ENCODE results near the gene NATD1.

NATD1 gene

DNA sequence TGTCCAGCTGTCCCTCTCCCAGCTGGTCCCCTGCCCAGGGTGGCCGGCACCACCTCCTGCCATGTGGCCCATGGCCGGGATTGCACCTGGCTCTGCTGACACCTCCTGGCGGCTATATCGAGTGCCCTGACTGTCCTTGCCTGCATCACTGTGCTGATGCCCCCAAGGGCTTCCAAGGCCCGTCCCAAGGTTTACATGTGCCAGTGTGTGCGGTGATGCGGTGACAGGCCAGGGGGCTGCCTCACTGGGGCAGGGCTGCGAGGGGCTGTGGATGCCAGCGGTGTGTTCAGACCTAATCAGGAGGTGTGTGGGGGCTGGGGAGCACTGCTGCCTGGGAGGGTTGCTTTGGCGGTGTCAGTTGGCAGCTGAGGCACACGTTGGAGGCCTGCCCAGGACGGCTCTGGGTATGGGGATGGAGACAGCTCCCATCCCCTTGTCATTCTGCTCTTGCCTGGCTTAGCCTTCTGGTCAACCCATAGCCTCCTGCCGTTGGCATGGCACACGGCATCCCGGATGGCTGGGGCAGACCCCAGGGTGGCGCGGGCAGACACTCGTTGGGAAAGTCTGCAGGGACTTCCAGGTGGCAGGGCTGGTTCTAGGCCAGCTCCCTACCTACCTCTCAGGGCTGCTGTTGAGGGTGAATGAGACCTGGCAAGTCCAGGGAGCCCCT, 36.8 kb upstream of the NATD1 start:
- DNase-seq = no peak

DNA sequence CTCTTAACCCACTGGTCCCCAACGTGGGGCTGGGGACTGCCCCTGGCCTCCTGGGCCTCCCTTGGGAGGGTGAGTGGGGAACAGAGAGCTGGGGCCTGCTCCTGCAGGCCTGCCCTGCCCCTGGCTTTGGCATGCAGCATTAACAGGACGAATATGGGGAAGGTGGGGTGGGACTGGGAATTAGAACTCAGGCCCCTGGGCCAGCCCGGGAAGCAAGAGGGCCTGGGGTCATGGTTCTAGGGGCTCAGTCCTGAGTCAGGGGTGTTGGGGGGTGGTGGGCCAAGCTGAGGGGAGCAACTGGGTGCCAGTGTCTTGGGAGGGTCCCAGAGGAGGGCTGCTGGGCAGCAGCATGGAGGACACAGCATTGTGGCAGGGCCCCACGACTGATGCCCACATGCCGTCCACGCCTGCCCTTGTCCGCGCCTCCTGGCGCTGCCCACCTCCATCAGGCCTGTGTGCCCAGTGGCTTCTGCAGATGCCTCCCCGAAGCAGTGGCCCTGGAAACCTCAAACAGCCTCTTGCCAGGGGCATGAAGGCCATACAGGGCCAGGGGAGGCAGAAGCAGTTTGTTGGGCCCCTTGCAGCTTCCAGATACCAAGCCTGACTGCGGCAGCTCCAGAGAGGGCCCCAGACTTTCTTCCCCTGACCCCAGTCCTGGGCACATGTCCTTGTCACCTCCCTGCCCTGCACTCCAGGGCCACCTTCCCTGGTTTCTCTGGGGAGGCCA, 36.1 kb upstream of the NATD1 start:
- no peak for DNase-seq

DNA sequence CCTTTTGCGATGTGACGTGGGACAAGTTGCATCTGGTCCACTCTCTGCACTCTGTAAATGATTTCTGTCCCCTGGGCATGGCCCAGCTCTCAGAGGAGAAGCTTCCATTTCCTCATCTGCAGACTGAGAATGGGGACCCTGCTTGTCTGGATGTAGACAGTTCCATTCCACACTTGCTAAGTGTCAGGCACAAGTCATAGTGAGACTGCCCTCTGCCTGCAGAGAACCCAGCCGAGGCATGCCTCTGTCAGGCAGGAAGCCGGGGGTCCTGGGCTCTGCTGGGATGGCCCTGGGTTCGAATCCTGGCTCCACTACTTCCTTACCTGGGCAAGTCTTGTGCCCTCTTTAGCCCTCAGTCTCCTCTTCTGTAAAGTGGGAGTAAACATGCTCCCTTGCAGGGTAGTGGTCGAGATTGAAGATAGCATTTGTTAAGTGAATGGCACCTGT, 35.4 kb upstream of the NATD1 start:
- peak; percentile 65 for DNase-seq

DNA sequence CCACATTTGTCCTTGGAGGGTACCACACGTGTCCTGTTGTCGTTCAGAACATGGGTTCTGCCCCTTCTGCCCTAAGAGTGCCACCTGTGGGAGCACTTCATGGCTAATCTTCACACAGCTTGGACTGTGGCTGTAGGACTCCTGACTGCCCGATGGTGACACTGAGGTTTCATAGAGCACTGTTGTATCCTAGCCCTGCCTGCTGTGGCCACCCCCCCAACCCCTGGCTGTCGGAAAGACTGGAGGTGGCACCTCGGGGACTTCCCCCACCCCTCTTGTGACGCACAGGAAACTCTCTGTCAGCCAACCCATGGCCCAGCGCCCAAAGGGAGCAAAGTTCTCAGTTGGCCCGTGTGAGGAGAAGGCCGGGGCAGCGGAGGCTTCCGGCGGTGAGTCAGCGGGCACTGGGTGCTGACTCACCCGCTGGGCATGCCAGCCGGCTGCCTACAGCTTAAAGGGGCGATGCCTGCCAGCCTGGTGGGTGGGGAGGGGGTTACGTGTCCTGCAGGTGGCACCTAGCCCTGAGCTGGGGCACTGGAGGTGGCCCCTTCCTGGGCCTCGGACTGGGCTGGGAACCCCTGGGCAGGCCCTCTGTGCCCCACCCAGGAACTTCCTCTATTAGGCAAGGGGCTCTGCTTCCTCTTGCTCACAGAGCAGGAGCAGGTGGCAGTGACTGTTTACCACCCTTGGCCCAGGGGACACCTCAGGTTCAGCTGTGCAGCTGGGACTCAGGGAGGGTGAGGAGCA, 34.7 kb upstream of the NATD1 start:
- peak; percentile 97 for DNase-seq

DNA sequence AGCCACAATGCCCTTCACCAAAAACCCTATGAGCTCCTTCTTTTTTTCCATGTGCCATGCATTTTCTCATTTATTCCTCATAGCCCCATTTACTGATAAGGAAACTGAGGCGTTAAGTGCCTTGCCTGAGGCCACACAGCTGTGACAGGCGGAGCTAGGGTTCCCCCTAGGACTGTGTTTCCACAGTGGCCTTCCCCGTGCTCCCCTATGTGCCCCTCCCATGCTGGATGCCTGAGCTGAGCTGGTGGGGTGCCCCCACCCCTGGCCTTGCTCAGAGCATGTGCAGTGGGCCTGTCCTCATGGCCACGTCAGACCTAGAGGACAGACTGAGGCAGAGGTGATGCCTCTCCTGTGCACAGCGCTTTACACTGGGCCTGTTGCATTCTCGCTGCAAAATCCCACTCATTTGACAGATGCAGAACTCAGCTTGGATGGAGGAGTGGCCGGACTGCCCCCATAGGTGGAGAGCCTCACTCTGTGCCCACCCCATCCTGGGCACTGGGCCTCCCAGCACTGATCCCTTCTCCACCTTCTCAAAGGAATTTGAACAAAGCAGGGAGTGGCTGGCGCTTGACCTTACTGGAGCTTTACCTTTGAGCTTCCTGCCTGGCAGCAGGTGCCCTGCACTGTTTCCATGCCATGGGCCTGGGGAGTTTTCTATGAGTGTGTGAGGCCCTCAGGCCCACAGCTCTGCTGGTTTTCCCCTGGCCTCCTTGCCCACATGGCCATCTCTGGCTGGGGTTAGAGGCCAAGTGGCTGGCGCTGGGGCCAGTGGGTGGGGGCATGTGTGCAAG, 33.9 kb upstream of the NATD1 start:
- peak; percentile 44 for DNase-seq

DNA sequence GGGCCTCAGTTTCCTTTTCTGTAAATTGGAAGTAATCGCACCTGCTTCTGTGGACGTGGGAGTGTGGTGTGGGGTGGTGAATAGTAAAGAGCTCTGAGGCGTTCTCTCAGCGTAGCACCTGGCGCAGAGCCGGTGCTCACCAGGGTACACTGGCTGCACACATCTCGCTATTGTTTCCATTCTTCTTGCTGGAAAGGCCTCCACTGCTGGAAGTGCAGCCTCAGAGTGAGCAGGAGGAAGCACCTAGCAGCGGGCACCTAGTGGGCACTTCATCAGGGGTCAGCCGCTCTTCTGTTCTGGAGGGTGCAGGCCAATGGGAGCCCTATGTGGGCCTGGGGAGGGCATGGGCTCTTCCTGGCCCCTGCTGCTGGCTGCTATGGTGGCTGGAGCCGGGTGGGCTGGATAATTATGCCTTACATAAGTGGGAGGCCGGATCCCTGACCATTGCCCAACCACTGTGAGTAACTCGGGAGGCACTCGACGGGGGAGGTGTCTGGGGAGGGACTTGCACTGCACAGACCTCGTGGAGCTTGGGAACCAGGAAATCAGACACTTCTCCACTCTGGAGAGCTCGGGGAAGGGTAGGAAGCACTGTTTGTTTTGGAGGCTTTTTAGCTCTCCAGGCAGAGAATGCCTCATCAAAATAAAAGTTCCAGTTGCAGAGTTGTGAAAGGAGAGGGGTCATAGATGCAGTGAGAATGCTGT, 33.0 kb upstream of the NATD1 start:
- DNase-seq = peak; percentile 45

DNA sequence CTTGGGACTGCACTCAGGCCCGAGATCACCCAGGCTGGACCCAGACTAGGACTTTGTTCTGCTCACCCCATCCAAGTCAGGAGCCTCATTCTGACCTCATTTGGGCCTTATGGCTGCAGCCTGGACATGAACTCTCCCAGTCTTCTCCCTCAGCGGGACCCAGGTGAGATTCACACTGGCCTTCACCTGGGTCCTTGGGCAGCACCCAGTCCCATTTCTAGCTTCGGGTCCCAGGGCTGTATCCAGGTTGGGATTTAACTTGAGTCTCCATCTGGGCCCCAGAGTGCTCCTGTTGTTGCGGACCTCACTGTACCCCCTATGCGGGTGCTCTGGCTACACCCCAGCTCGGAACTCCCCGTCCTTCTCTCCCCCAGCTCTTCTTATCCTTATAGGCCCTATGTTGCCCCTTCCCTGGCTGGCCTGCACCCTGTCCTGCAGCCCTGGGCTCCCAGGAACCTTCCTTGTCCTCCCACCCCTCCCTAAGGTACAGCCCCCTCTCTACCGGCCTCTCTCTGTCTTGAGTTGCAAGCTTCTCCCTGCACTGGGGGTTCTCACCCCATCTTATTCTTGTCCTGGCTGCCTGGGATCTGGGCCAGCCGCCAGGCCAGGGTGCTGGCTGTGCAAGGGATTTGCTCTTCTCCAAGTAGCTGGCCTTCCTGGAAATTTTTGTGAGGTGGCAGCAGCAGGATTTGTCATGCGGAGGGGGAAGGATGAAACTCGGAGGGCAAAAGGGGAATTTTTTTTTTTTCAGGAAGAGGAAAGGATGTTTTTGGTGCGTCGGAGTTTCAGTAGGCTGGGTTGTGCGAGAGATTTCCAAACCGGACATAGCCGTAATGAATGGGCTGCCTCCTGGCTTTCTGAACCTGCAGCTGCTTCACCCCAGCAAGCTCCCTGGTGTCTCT, 32.2 kb upstream of the NATD1 start:
- DNase-seq = peak; percentile 39

DNA sequence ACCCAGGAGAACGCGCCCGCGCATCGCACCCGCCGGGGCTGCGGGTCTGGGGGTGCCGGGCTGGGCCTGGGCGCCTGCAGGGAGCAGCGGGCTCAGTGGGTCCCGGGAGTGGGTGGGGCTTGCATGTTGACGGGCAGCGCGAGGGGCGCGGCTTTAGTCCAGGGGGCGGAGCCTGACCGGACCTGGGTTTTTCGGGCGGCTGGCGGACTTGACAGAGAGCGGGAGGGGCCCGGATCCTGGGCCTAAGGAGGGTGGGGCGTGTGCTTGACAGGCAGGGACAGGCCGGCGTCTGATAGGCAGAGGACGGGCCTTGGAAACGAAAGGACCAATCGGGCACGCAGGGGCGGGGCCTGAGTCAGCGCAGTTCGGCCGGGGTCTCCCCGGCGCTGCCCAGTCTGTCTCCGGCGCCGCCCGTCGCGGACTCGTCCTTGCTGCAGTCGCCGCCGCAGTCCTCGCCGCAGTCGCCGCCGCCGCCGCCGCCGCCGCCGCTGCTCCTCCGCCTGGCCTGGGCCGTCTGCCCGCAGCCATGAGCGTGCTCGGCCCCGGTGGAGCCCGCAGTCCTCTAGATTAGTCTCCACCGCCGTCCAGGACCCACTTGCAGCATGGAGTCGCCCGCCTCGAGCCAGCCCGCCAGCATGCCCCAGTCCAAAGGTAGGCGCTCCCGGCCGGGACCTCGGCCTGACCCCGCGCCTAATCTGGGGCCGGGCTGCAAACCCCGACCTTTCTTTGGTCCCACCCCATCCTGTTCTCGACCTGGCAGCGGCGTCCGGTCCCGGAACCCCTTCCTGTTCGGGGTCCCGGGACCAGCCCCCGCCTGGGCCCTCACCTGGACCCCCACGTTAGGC, 31.3 kb upstream of the NATD1 start, which contains the start of gene MAP2K3:
TSS of gene MAP2K3 (plus strand) at position 393 of the 845 bp plus-strand sequence. CDS start at position 603, 210 bp downstream.
- DNase-seq = peak; percentile 99

DNA sequence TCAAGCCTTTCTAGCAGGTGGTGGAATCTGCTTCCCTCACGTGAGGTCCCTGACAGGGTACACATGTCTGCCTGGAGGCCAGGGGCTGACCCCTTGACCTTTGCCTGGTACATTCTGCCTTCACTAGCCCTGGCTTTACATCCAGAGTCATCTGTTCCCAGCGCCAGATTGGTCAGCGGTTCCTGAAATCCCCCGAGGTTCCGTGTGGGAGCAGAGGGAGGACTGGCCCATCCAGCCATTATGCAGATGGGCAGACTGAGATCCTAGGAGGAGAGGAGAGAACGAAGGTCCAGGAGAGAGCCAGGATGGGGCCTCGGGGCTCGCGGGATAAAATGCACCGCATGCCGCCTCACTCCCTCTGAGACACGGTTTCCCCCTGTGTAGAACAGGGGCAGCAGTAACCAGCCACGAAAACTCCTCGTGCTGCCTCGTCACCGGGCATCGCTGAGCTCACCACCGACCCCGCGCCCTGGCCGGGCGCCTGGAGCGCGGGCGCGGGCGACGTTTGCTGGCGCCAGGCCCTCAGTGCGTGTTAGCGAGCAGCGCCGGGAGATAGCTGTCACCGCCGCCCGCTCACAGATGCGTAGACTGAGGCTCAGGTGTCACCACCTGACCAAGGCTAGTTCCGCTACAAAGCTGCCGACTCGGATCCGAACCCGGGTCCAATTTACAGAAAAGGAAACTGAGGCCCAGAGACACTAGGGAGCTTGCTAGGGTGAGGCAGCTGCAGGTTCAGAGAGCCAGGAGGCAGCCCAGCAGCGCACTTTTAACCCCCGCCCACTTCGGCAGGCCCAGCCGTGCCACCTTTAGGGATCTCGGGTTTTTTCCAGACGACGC, 30.5 kb upstream of the NATD1 start:
- DNase-seq = peak; percentile 66

DNA sequence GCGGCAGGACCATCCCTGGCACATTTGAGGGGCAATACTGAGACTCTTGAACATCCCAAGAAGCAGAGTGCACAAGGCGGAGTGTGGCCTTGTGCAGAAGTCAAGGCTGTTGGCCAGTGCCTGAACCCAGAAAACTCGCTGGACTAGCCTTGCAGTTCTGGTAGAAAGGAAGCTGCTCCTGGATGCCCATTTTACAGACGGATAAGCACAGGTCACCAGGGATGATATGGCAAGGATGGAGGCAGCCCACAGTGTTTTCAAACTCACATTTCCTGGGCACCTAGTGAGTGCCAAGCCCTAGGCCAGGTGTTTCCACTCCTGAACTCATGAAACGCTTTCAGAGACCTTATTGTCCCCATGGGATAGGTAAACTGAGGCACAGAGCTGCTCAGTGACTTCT, 29.6 kb upstream of the NATD1 start:
- no peak for DNase-seq

DNA sequence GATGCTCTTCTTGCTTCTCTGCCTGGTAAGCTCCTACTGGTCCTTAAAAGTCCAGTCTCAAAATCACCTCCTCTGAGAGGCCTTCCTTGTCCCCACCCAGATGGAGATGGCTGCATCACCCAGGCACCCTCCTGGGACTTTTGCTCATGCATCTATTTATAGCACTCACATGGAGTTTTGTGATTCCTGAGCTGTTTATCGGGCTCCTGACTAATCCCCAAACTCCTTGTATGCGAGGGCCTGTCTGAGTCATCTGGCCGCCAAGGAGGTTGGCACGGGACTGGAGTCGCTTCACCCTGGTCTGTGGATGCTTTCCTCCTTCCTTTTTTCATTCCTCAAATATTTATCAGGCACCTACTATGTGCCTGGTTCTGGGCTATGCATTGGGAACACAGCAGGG, 29.0 kb upstream of the NATD1 start:
- DNase-seq = peak; percentile 24

DNA sequence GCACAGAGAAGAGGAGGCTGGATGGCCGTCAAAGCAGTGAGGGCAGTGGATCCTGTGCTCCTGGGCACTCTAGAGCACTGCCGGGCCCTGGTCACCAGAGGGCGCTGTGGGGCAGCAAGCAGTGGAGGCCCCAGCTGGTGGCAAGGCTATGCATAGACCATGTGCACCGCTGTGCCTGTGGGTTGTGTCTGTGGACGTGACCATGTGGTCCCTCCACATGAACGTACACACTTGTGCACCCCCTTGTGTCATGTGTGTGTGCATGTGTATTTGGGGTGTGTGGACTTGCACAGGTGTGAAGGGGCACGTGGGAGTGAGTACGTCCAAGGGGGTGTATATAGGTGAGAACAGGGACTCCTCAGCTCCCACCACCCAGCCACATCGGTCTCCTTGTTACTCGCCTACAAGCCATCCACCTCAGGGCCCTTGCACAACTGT, 26.9 kb upstream of the NATD1 start:
- peak; percentile 94 for DNase-seq

DNA sequence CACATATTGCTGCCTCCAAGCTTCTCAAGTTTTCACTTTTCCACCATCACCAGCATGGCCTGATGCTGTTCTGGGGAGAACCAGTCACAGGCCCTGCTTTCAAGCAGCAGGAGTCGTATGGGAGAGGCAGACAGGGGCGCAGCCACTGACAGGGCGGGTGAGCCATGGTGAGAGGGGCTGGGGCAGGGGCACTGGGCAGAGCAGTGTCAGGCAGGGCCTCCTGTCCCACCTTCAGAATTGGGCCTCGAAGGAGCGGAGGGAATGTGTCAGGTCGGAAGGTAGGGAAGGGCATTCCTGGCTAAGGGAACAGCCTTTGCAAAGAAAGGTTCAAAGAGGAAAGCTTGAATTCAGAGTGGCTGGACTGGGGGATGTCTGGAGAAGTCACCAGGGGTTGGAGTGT, 26.4 kb upstream of the NATD1 start:
- no peak for DNase-seq

DNA sequence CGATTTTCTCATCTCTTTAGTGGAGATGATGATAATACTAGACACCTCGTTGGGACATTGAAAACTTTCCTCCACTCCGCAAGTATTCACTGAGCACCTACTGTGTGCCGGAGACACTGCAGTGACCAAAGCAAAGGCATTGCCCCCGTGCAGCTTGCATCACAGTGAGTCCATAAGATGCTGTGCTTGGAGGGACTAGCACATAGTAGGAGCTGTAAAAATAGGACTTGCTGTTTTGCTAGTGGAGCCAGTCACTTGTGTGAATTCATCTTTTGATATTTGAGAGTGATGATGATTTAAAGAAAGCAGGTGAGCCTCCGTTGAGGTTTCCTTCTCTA, 26.0 kb upstream of the NATD1 start:
- no peak for DNase-seq

DNA sequence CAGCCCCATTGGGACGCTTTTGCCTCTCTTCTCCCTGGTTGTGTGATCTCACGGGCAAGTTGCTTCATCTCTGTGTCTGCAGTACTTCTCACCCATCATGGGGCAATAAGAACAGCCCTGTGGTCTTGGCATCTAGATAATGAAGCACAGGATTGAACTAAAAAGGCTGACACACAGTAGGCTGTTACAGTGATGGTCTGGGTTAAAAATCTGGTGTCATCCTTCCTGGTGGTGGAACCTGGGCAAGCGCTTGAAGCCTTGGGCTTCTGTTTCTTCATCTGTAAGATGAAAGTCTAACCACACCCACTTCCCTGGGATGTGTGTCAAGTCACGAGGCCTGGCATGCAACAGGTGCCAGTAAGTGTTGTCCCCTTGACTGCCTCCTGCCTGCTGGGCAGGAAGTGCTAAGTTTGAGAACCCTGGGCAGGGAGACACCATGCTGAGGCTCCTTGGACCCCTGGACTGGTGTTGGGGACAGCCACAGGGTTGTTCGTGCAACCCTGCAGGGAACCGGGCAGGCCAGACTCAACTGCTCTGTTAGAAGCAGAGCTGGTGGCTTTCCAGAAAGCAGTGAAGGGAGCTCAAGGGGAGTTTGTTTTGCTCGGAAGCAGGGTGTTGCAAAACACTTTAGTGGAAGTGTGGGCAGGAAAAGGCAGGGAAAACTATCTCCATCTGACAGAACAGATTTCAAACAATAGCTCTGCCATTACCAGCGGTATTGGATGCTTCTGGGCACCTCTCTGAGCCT, 25.4 kb upstream of the NATD1 start:
- DNase-seq = peak; percentile 52

DNA sequence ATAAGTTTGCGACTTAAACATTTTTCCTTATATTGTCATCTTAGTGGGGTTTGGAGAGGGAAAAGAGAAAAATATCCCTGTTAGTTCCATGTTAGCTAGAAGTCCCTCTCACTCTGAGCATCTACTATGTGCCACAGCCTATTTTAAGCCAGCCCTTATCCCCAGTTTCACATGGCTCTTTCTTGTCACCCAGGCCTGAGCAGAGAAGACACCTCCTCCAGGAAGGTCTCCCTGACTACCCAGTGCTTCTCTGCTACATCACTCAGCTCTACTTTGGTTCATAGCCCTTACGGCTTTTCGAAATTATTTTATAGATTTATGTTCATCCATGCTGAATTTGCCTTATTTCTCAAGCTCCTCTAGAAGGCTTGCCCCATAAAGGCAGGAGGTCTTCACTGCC, 24.1 kb upstream of the NATD1 start:
- DNase-seq = no peak

DNA sequence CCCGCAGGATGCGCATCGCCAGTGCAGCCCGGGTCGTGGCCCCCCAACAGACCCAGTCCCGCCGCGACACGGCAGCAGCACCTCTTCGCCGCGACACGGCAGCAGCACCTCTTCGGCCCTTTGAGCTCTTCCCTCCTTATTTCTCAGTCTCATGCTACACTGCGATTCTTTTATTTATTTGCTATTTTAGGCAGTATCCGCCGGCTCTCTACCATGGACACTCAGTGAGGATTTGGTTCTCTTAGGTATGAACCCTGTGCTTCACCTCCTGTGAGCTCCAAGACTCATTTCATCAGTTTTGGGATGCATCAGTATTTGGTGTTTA, 23.0 kb upstream of the NATD1 start:
- DNase-seq = no peak

DNA sequence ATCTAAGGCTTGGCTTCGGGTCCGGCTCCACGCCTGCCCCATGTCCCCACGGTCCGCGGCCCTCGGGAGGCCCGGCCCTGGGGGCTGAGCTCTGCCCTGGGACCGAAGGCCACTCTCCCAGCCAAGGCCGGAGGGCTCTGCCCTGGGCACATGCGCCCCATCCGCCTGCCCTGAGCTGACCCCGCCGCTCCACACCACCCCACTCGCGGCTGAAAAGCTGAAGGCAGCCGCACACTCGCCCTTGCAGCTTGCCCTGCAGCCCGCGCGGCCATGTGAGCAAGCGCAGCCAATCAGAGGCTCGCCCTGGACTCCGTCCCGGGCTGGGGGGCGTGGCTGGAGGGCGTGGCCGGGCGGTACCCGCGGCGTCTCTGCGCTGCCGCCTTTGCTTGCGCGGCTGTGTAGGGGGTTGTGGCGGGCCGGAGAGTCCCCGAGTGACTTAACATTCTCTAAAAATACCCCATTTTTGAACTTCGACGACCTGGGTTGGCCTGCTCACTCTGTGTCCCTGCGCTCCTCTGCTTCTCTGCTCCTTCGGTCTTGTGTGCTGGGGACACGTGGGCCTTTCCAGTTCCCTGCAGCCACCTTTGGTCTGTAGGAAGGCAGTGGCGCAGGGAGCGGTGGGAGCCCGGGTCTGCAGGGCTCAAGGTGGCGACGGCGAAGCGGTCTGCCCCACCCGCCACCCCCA, 22.5 kb upstream of the NATD1 start:
- DNase-seq = peak; percentile 97
